Mesodermal cell (in vitro differentiated cells): ENCODE data around the gene MGAT4A.
"Not testable (repeated sequence)": the region's sequence is repeated elsewhere in the genome, so short reads cannot be mapped to it uniquely, and the experiment has no call there.

Experiments
- H3K27ac ChIP-seq: 2 replicates; pipeline ENCODE4 v1.7.0; 2013; ENCODE audit warnings: mild to moderate bottlenecking, low read depth, low read length, moderate library complexity; ENCODE audit not compliant: severe bottlenecking
- H3K36me3 ChIP-seq: 2 replicates; pipeline ENCODE4 v1.7.1; 2013; ENCODE audit warnings: mild to moderate bottlenecking, low read length, moderate library complexity; ENCODE audit not compliant: control insufficient read depth, insufficient read depth
- H3K4me1 ChIP-seq: one replicate; pipeline ENCODE4 v1.7.1; 2013; ENCODE audit warnings: mild to moderate bottlenecking, low read length; ENCODE audit not compliant: insufficient read depth, control insufficient read depth, poor library complexity, severe bottlenecking
- H3K4me3 ChIP-seq: 2 replicates; pipeline ENCODE4 v1.7.0; 2013; ENCODE audit warnings: low read length, control low read depth, mild to moderate bottlenecking; ENCODE audit not compliant: insufficient read depth, poor library complexity, severe bottlenecking; ENCODE audit errors: extremely low read depth
- H3K9me3 ChIP-seq: 2 replicates; pipeline ENCODE4 v1.7.1; 2013; ENCODE audit warnings: mild to moderate bottlenecking, low read length, moderate library complexity; ENCODE audit not compliant: control insufficient read depth
- WGBS, 2 experiments: methylation state at CpG; one replicate each; pipeline ENCODE4 v1.1.5; 2013; ENCODE audit warnings: missing lambda C conversion rate in 2 of 2; ENCODE audit not compliant: insufficient coverage in 2 of 2; 5-methylcytosine and 5-hydroxymethylcytosine counted together

MGAT4A gene

GRCh38 chr2:98759338-98759737 lies 28.4 kb upstream of the MGAT4A start:
- Histone ChIP-seq H3K4me1 (no peaks in the 10 kb centered on the region), H3K4me3 (no peak overlapping the region), H3K27ac (no peak overlapping the region), H3K9me3 (no peaks in the 10 kb centered on the region), H3K36me3 (no peaks in the 10 kb centered on the region)
- WGBS, 2 experiments = 100% methylated on average over 1 of the region's 2 CpGs

GRCh38 chr2:98757904-98758421 lies 27.0 kb upstream of the MGAT4A start:
- Histone ChIP-seq H3K36me3 (no peaks in the 10 kb centered on the region), H3K9me3 (no peaks in the 10 kb centered on the region), H3K27ac (no peak overlapping the region), H3K4me1 (no peaks in the 10 kb centered on the region), H3K4me3 (no peak overlapping the region)
- WGBS, 2 experiments = 86 to 92% methylated on average over 9 of the region's 9 CpGs

- Histone ChIP-seq H3K4me1 (no peaks in the 10 kb centered on the region), H3K9me3 (no peaks in the 10 kb centered on the region), H3K27ac (no peak overlapping the region), H3K4me3 (no peak overlapping the region), H3K36me3 (no peaks in the 10 kb centered on the region)
Observed at GRCh38 chr2:98753801-98754200, 22.9 kb upstream of the MGAT4A start.

GRCh38 chr2:98752711-98753110 lies 21.8 kb upstream of the MGAT4A start:
- not testable (repeated sequence) for H3K4me1 ChIP-seq, H3K27ac ChIP-seq, H3K4me3 ChIP-seq, H3K9me3 ChIP-seq, H3K36me3 ChIP-seq
- 100% methylated on average over 1 to 2 of the region's 4 CpGs for WGBS, 2 experiments

- H3K36me3 ChIP-seq = no peaks in the 10 kb centered on the region
- no peaks in the 10 kb centered on the region for H3K9me3 ChIP-seq
- H3K27ac ChIP-seq = no peak overlapping the region
- peaks cover 4% of the 10 kb centered on the region for H3K4me1 ChIP-seq
- no peak overlapping the region for H3K4me3 ChIP-seq
- no CpG with 5 or more reads among the region's 1 CpG for WGBS, 2 experiments
Observed at GRCh38 chr2:98751748-98752147, 20.8 kb upstream of the MGAT4A start.

- H3K4me3 ChIP-seq = no peak overlapping the region
- H3K27ac ChIP-seq = no peak overlapping the region
- no peaks in the 10 kb centered on the region for H3K9me3 ChIP-seq
- no peaks in the 10 kb centered on the region for H3K36me3 ChIP-seq
- H3K4me1 ChIP-seq = peaks cover 4% of the 10 kb centered on the region
- WGBS, 2 experiments = 82 to 91% methylated on average over 5 to 8 of the region's 9 CpGs
Observed at GRCh38 chr2:98750593-98751282, 19.8 kb upstream of the MGAT4A start.

GRCh38 chr2:98749066-98749450 lies 18.1 kb upstream of the MGAT4A start:
- H3K4me3 ChIP-seq = no peak overlapping the region
- H3K36me3 ChIP-seq = no peaks in the 10 kb centered on the region
- H3K4me1 ChIP-seq = peaks cover 4% of the 10 kb centered on the region
- H3K27ac ChIP-seq = no peak overlapping the region
- no peaks in the 10 kb centered on the region for H3K9me3 ChIP-seq

GRCh38 chr2:98748292-98749065 lies 17.5 kb upstream of the MGAT4A start:
- Histone ChIP-seq H3K36me3 (no peaks in the 10 kb centered on the region), H3K4me1 (peaks cover 4% of the 10 kb centered on the region), H3K4me3 (no peak overlapping the region), H3K9me3 (no peaks in the 10 kb centered on the region), H3K27ac (no peak overlapping the region)
- WGBS, 2 experiments = 77 to 90% methylated on average over 10 to 11 of the region's 13 CpGs

GRCh38 chr2:98747888-98748287 lies 17.0 kb upstream of the MGAT4A start:
- Histone ChIP-seq H3K36me3 (no peaks in the 10 kb centered on the region), H3K27ac (no peak overlapping the region), H3K4me1 (peaks cover 4% of the 10 kb centered on the region), H3K4me3 (no peak overlapping the region), H3K9me3 (no peaks in the 10 kb centered on the region)
- 16 to 36% methylated on average over 3 of the region's 8 CpGs for WGBS, 2 experiments

- no peak overlapping the region for H3K27ac ChIP-seq
- peaks cover 4% of the 10 kb centered on the region for H3K4me1 ChIP-seq
- no peaks in the 10 kb centered on the region for H3K36me3 ChIP-seq
- no peak overlapping the region for H3K4me3 ChIP-seq
- no peaks in the 10 kb centered on the region for H3K9me3 ChIP-seq
Observed at GRCh38 chr2:98746426-98746825, 15.5 kb upstream of the MGAT4A start.

- H3K27ac ChIP-seq = no peak overlapping the region
- peaks cover 4% of the 10 kb centered on the region for H3K4me1 ChIP-seq
- no peak overlapping the region for H3K4me3 ChIP-seq
- no peaks in the 10 kb centered on the region for H3K9me3 ChIP-seq
- H3K36me3 ChIP-seq = no peaks in the 10 kb centered on the region
- WGBS, 2 experiments = 95 to 96% methylated on average over 4 of the region's 5 CpGs
Observed at GRCh38 chr2:98744595-98744994, 13.7 kb upstream of the MGAT4A start.
